K562 (cell line): Measurements from ENCODE around the gene RANGAP1. TPM values are rescaled to one million over a fixed set of nuclear protein-coding genes. Genes with fewer than 3 reads are reported as not detected.
A peak's percentile ranks its signal among the peaks of the same experiment; 100 is the strongest.

Experiments used
- ARNT ChIP-seq, 2 experiments: fragments of 450-650 bp; IDR thresholded peaks; 2 replicates each; pipeline ENCODE4 v1.6.1; 2016; ENCODE audit warnings: mild to moderate bottlenecking in 1 of 2
- CREB1 ChIP-seq, 2 experiments: sonication (generic) in 1 of 2; formaldehyde crosslinking in 1 of 2; IDR thresholded peaks; 2 replicates each; pipeline versions ENCODE4 v1.6.1 to v1.8.0; 2012 to 2022; ENCODE audit warnings: inconsistent platforms in 1 of 2, mild to moderate bottlenecking in 1 of 2, missing genetic modification reagents in 1 of 2, moderate library complexity in 1 of 2
- CSDE1 ChIP-seq, 2 experiments: fragments of 450-650 bp; IDR thresholded peaks; 2 replicates each; pipeline ENCODE4 v1.6.1; 2016; ENCODE audit warnings: mild to moderate bottlenecking in 1 of 2
- E2F3 ChIP-seq: fragments of 250-450 bp; sonication (Bioruptor Pico); IDR thresholded peaks from 2 replicates; pipeline ENCODE4 v1.4.0; 2020; ENCODE audit warnings: mild to moderate bottlenecking
- GABPA ChIP-seq: fragments of 200-800 bp; sonication (Bioruptor generic); conservative IDR thresholded peaks from 2 replicates; pipeline ENCODE4 v1.6.1; 2016; ENCODE audit warnings: low read depth, missing genetic modification characterization, missing compliant biosample characterization
- HOXB6 ChIP-seq: fragments of 250-450 bp; sonication (Bioruptor Pico); IDR thresholded peaks from 2 replicates; pipeline ENCODE4 v1.5.1; 2022; ENCODE audit warnings: mild to moderate bottlenecking, borderline replicate concordance
- NR2C2 ChIP-seq, 2 experiments: fragments of 200-800 bp in 1 of 2; sonication (Bioruptor generic) in 1 of 2; sonication (generic) in 1 of 2; formaldehyde crosslinking in 1 of 2; IDR thresholded peaks; 2 replicates each; pipeline versions ENCODE4 v1.6.1 to v1.8.0; 2016 to 2022; ENCODE audit warnings: mild to moderate bottlenecking in 1 of 2, missing compliant biosample characterization in 1 of 2, missing genetic modification characterization in 1 of 2, missing genetic modification reagents in 1 of 2
- POLR2A ChIP-seq: fragments of 450-650 bp; conservative IDR thresholded peaks from 2 replicates; pipeline ENCODE4 v1.6.1; 2016
- RFX5 ChIP-seq: IDR thresholded peaks from 2 replicates; pipeline ENCODE4 v1.6.1; 2011; ENCODE audit warnings: low read depth, mild to moderate bottlenecking, improper control_type of control experiment, low read length
- SP1 ChIP-seq: sonication (generic); formaldehyde crosslinking; IDR thresholded peaks from 2 replicates; pipeline ENCODE4 v1.8.1; 2022; ENCODE audit warnings: mild to moderate bottlenecking, missing genetic modification reagents
- SREBF1 ChIP-seq: fragments of 150-350 bp; IDR thresholded peaks from 2 replicates; pipeline ENCODE4 v1.6.1; 2014; ENCODE audit warnings: antibody characterized with exemption, low read depth, low read length, borderline replicate concordance
- TAF7 ChIP-seq: fragments of 450-650 bp; IDR thresholded peaks from 2 replicates; pipeline ENCODE4 v1.6.1; 2016; ENCODE audit warnings: missing genetic modification characterization, missing compliant biosample characterization
- ZFP30 ChIP-seq: fragments of 250-450 bp; sonication (Bioruptor Pico); IDR thresholded peaks from 2 replicates; pipeline ENCODE4 v1.8.0; 2022; ENCODE audit warnings: moderate library complexity, mild to moderate bottlenecking, inconsistent platforms, borderline replicate concordance
- ZNF764 ChIP-seq: fragments of 250-450 bp; sonication (Bioruptor Pico); IDR thresholded peaks from 2 replicates; pipeline ENCODE4 v1.4.0; 2020; ENCODE audit warnings: low read depth, mild to moderate bottlenecking, moderate library complexity
- polyA plus RNA-seq, 8 experiments: library from polyadenylated mRNA; depleted of rRNA in 4 of 8; stranded (reverse) in 5 of 8; unstranded in 3 of 8; fragments of >200 nt; fragmentation: Nextera tagmentation in 2 of 8; fragmentation: Illumina TruSeq in 1 of 8; extraction: Ambion mirVana in 2 of 8; extraction: Trizol in 1 of 8; gene quantifications; 2 replicates each; pipeline versions ENCODE4 v1.2.1 to v1.2.3, GENCODE V29; 2011 to 2014; ENCODE audit warnings: inconsistent platforms in 1 of 8, missing spikeins in 1 of 8
- total RNA-seq, 7 experiments: library from RNA; depleted of rRNA in 6 of 7; stranded (reverse); fragments of >200 nt in 6 of 7; fragmentation: Illumina TruSeq in 2 of 7; extraction: Trizol in 2 of 7; gene quantifications; 2 replicates each; pipeline versions ENCODE4 v1.2.1 to v1.2.3, GENCODE V29; 2011 to 2021; ENCODE audit warnings: low replicate concordance in 1 of 7
- TF ChIP-seq, protein P1 (sequence below): fragments of 450-650 bp; IDR thresholded peaks from 2 replicates; pipeline ENCODE4 v1.7.1; 2018; ENCODE audit warnings: mild to moderate bottlenecking, low read depth; ENCODE audit not compliant: partially characterized antibody
- TF ChIP-seq, protein P2 (sequence below): IDR thresholded peaks from 3 replicates; pipeline ENCODE4 v1.6.1; 2011; ENCODE audit warnings: borderline replicate concordance, mild to moderate bottlenecking, moderate library complexity; ENCODE audit not compliant: insufficient read length; ENCODE audit errors: extremely low read depth
- TF ChIP-seq, protein P3 (sequence below): IDR thresholded peaks from 2 replicates; pipeline ENCODE4 v1.6.1; 2014; ENCODE audit warnings: antibody characterized with exemption

The RANGAP1 gene
- total and polyA plus RNA-seq, 9 of the 15 experiments (the other 6 are each of a cell fraction or from before 2014, with no cell fraction given) = 2.1 to 104 (median 50.6) TPM

DNA sequence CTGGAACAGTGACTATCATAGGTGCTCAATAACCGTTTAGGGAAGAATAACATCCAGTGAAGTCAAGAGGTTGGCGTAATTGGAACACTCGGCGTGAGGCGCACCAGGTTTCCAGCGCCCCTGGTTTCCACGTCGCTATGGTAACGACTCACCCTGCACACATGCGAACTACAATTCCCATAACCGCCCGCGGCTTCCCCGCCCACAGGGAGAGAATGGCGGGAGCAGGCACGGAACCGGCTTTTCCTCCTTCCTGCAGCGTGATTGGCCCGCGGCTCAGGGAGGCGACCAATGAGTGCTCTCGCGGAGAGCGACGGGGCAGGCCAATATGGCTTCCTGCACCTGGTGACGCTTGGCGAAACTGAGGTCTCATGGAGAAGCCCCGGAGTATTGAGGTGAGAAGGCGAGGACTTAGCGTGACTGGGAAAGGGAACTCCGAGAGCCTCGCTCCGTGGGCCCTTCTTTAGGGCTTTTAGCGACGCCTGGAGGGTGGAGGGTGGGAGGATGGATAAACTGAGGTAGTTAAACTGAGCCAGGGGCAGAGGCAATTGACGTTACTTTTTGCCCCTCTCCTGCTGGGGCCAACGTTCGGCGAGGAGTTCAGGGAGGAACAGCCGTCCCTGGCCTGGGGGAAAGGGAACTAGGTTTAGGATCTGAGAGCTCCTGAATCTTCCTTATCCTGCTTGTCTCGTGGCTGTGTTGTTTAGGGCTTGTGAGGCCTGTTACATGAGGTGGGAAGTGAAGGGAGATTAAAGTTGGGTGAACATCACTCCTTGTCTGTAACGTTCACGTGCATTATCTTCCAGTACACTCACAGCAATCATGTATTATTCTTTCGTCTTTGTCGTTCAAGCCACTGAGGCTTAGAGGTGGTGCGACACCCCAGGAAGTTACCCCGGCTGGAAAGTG is 80.7 kb downstream of the RANGAP1 start, which contains the start of gene L3MBTL2 (continued):
- TF ChIP-seq, protein P1, sequence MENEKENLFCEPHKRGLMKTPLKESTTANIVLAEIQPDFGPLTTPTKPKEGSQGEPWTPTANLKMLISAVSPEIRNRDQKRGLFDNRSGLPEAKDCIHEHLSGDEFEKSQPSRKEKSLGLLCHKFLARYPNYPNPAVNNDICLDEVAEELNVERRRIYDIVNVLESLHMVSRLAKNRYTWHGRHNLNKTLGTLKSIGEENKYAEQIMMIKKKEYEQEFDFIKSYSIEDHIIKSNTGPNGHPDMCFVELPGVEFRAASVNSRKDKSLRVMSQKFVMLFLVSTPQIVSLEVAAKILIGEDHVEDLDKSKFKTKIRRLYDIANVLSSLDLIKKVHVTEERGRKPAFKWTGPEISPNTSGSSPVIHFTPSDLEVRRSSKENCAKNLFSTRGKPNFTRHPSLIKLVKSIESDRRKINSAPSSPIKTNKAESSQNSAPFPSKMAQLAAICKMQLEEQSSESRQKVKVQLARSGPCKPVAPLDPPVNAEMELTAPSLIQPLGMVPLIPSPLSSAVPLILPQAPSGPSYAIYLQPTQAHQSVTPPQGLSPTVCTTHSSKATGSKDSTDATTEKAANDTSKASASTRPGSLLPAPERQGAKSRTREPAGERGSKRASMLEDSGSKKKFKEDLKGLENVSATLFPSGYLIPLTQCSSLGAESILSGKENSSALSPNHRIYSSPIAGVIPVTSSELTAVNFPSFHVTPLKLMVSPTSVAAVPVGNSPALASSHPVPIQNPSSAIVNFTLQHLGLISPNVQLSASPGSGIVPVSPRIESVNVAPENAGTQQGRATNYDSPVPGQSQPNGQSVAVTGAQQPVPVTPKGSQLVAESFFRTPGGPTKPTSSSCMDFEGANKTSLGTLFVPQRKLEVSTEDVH = peak; percentile 95
- peak; percentile 91 for TF ChIP-seq POLR2A
- peak; percentile 61 for TF ChIP-seq GABPA (tag)
- TF ChIP-seq, protein P2, sequence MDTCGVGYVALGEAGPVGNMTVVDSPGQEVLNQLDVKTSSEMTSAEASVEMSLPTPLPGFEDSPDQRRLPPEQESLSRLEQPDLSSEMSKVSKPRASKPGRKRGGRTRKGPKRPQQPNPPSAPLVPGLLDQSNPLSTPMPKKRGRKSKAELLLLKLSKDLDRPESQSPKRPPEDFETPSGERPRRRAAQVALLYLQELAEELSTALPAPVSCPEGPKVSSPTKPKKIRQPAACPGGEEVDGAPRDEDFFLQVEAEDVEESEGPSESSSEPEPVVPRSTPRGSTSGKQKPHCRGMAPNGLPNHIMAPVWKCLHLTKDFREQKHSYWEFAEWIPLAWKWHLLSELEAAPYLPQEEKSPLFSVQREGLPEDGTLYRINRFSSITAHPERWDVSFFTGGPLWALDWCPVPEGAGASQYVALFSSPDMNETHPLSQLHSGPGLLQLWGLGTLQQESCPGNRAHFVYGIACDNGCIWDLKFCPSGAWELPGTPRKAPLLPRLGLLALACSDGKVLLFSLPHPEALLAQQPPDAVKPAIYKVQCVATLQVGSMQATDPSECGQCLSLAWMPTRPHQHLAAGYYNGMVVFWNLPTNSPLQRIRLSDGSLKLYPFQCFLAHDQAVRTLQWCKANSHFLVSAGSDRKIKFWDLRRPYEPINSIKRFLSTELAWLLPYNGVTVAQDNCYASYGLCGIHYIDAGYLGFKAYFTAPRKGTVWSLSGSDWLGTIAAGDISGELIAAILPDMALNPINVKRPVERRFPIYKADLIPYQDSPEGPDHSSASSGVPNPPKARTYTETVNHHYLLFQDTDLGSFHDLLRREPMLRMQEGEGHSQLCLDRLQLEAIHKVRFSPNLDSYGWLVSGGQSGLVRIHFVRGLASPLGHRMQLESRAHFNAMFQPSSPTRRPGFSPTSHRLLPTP = no peak
- no peak for TF ChIP-seq ARNT (IDR thresholded peaks at IDR 0.05)
- TF ChIP-seq SREBF1 = no peak
- no peak for TF ChIP-seq HOXB6 (CRISPR knock-in tag)
- no peak for TF ChIP-seq ZFP30
- peak; percentile 51; the same call in 1 of the 2 replicates for TF ChIP-seq CREB1 (IDR thresholded peaks at IDR 0.05)
- peak; percentile 56; the same call in 1 of the 2 replicates for TF ChIP-seq CREB1 (CRISPR knock-in tag; IDR thresholded peaks at IDR 0.05)
- no peak for TF ChIP-seq ZNF764 (CRISPR knock-in tag)
- peak in 1 of 2 experiments; percentile 85; a peak in 2 of 4 replicates for TF ChIP-seq CSDE1 (IDR thresholded peaks at IDR 0.05)
- no peak for TF ChIP-seq RFX5
- peak; percentile 92; the same call in 1 of the 2 replicates for TF ChIP-seq E2F3
- peak; percentile 86 for TF ChIP-seq TAF7 (tag)
- TF ChIP-seq, protein P3, sequence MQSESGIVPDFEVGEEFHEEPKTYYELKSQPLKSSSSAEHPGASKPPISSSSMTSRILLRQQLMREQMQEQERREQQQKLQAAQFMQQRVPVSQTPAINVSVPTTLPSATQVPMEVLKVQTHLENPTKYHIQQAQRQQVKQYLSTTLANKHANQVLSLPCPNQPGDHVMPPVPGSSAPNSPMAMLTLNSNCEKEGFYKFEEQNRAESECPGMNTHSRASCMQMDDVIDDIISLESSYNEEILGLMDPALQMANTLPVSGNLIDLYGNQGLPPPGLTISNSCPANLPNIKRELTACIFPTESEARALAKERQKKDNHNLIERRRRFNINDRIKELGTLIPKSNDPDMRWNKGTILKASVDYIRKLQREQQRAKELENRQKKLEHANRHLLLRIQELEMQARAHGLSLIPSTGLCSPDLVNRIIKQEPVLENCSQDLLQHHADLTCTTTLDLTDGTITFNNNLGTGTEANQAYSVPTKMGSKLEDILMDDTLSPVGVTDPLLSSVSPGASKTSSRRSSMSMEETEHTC = no peak
- peak; percentile 92 for TF ChIP-seq SP1 (CRISPR knock-in tag)
- no peak for TF ChIP-seq NR2C2 (CRISPR knock-in tag; IDR thresholded peaks at IDR 0.05)
- TF ChIP-seq NR2C2 (tag; IDR thresholded peaks at IDR 0.05) = peak; percentile 23; the same call in 1 of the 2 replicates
